Progenitor cell of endocrine pancreas (in vitro differentiated cells): ENCODE measurements around the gene SLC9A8. TPM values are rescaled to one million over a fixed set of nuclear protein-coding genes. Genes with fewer than 3 reads are reported as not detected.
A peak's percentile ranks its signal among the peaks of the same experiment; 100 is the strongest.

Experiments used
- DNase-seq: peaks from one replicate; pipeline ENCODE4 v3.0.0; 2021; ENCODE audit warnings: low spot score; ENCODE audit not compliant: unreplicated experiment
- H3K27ac Mint-ChIP-seq: 2 replicates; pipeline ENCODE4 v1.8.0; 2021; ENCODE audit warnings: mild to moderate bottlenecking, moderate library complexity, mixed read lengths
- H3K27me3 Mint-ChIP-seq: 2 replicates; pipeline ENCODE4 v1.8.0; 2021; ENCODE audit warnings: mixed read lengths
- H3K36me3 Mint-ChIP-seq: 2 replicates; pipeline ENCODE4 v1.8.0; 2022; ENCODE audit warnings: mixed read lengths; ENCODE audit not compliant: insufficient read depth
- H3K4me1 Mint-ChIP-seq: 2 replicates; pipeline ENCODE4 v1.8.0; 2021; ENCODE audit warnings: low read depth, mixed read lengths
- H3K4me3 Mint-ChIP-seq: 2 replicates; pipeline ENCODE4 v1.8.0; 2021; ENCODE audit warnings: low read depth, mild to moderate bottlenecking, moderate library complexity, mixed read lengths
- H3K9me3 Mint-ChIP-seq: 2 replicates; pipeline ENCODE4 v1.8.0; 2021; ENCODE audit warnings: low read depth, mixed read lengths
- total RNA-seq: library from RNA; stranded (reverse); gene quantifications from 2 replicates; pipeline ENCODE4 v1.2.1, GENCODE V29; 2021
- TF ChIP-seq, protein P1 (sequence below): fragments of 200-600 bp; sonication (generic); IDR thresholded peaks from one replicate; pipeline ENCODE4 v1.5.0; 2021; ENCODE audit warnings: antibody characterized with exemption, mild to moderate bottlenecking; ENCODE audit not compliant: unreplicated experiment

SLC9A8 gene
- total RNA-seq, 1 donor from 2014 or later, result 11.4 TPM

DNA sequence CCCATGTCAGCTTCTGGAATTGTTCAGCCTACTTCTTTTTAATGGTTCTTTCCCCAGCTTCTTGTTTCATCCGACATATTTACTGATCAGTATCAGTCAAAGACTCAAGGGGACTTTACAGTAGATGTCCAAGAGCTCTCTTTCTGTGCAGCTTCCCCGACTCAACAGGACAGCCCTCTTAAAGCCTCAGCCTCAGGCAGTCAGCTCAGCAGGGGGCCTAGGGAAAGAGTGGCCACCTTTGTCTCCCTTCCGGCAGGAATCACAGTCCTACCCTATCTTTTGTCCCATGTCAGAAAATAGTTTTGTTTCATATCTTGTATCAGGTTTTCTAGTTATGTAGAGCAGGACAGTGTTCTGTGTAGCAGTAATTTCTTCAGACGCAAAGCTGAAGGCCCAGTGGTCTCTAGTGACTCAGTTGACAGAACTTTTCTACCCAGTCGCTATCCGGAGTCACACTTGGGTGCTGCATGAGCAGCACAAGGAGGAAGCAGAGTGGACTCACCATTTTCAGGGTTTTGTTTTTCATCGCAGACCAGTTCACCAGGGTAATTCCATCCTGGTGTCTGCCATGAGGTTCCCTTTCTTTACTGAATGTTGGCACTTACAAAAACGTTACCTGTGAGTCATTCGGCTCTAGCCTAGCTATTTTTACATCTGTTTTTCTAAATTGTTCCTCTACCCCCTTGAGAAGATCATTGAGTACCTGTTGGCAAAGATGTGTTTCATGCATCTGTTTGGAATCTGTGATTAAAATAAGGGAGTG, 55.0 kb downstream of the SLC9A8 start:
- H3K4me1 Mint-ChIP-seq, result no peaks in the 10 kb centered on the region
- TF ChIP-seq, protein P1, sequence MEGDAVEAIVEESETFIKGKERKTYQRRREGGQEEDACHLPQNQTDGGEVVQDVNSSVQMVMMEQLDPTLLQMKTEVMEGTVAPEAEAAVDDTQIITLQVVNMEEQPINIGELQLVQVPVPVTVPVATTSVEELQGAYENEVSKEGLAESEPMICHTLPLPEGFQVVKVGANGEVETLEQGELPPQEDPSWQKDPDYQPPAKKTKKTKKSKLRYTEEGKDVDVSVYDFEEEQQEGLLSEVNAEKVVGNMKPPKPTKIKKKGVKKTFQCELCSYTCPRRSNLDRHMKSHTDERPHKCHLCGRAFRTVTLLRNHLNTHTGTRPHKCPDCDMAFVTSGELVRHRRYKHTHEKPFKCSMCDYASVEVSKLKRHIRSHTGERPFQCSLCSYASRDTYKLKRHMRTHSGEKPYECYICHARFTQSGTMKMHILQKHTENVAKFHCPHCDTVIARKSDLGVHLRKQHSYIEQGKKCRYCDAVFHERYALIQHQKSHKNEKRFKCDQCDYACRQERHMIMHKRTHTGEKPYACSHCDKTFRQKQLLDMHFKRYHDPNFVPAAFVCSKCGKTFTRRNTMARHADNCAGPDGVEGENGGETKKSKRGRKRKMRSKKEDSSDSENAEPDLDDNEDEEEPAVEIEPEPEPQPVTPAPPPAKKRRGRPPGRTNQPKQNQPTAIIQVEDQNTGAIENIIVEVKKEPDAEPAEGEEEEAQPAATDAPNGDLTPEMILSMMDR, result no peak
- no peaks in the 10 kb centered on the region for H3K27me3 Mint-ChIP-seq
- no peak overlapping the region for H3K4me3 Mint-ChIP-seq
- peak overlapping the region; percentile 76 for H3K27ac Mint-ChIP-seq
- no peaks in the 10 kb centered on the region for H3K9me3 Mint-ChIP-seq
- peaks cover 7% of the 10 kb centered on the region for H3K36me3 Mint-ChIP-seq
- no peak for DNase-seq

DNA sequence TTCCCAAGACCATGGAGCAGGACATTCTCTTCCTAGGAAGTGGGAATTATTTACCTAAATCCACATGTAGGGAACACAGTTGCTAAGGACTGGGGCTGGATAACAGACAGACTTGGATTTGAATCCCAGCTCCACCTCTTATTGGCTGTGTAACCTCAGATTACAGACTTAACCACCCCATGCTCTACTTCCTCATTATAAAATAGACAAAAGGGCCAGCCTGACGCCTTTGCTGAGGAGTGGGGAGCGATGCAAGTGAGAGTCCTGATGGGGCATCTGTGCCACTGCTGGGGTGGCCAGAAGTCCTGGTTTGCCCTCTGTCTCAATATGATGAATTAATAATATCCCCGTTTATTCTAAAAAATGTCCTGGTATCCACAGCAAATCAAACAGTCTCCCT, 55.9 kb downstream of the SLC9A8 start:
- Mint-ChIP-seq H3K4me3 (no peak overlapping the region), H3K9me3 (no peaks in the 10 kb centered on the region), H3K27ac (no peak overlapping the region), H3K4me1 (no peaks in the 10 kb centered on the region), H3K36me3 (peaks cover 9% of the 10 kb centered on the region), H3K27me3 (no peaks in the 10 kb centered on the region)
- DNase-seq, result no peak
- TF ChIP-seq, protein P1, result no peak

DNA sequence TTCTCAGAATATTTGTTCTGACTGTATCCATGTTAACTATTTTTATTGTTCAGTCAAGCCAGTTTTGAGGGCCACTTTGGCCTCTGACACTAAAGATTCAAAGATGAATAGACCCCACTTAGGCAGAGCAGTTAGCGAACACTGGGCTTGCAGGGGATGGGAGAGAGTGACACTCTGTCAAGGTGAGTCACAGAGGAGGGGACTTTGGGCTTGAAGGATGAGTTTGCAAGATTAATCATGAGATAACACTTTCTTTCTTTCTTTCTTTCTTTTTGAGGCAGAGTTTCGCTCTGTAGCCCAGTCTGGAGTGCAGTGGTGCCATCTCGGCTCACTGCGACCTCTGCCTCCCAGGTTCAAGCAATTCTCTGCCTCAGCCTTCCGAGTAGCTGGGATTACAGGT, 56.3 kb downstream of the SLC9A8 start:
- Mint-ChIP-seq H3K36me3 (peaks cover 9% of the 10 kb centered on the region), H3K27me3 (no peaks in the 10 kb centered on the region), H3K4me1 (no peaks in the 10 kb centered on the region), H3K9me3 (no peaks in the 10 kb centered on the region), H3K4me3 (no peak overlapping the region), H3K27ac (no peak overlapping the region)
- no peak for DNase-seq
- TF ChIP-seq, protein P1, result no peak

DNA sequence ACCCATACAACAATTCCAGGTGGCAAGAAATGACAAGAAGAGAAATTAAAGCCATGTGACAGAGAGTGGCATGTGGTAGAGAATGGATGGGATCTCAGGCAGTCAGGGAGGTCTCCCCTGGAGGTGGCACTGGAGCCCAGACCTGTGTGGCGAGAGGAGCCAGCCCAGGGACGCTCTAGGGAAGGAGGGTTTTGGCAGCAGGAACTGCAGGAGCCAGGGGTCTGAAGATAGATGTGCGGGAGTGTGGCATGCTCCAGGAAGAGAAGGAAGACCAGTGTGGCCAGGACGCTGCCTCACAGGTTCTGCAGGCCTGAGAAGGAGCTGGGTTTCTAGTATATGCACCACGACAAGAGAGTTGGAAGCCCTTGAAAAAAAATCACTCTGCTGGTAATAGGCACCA, 57.6 kb downstream of the SLC9A8 start:
- Mint-ChIP-seq H3K4me3 (no peak overlapping the region), H3K27ac (no peak overlapping the region), H3K9me3 (no peaks in the 10 kb centered on the region), H3K4me1 (no peaks in the 10 kb centered on the region), H3K27me3 (no peaks in the 10 kb centered on the region), H3K36me3 (peaks cover 5% of the 10 kb centered on the region)
- no peak for DNase-seq
- TF ChIP-seq, protein P1, result no peak

DNA sequence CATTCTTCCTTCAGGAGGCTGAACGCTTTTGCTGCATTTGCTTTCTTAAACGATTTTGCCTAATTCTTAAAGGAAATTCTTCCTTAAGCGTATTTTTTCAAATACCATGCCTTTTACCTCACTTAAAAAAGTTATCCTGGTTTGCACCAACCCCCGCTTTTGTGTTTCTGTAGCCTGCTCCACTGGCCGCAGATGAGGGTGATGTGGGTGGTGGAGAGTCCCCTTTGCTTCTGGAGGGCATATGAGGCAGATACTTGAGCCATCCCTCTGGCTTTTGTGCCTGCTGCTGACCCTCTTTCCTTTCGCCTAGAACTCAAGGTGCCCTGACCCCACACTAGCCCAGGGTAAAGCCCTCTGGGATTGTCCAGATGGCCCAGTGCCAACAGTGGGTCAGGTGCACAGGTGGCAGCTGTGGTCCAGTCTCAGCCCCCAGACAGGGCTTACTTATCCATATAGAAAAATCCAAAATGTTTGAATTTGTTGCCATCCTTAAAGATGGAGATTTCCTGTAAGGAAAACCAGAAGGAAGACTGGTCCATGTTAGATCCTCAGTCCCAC, 58.8 kb downstream of the SLC9A8 start:
- no peaks in the 10 kb centered on the region for H3K27me3 Mint-ChIP-seq
- TF ChIP-seq, protein P1, result no peak
- H3K4me3 Mint-ChIP-seq, result no peak overlapping the region
- H3K27ac Mint-ChIP-seq, result no peak overlapping the region
- peaks cover 5% of the 10 kb centered on the region for H3K36me3 Mint-ChIP-seq
- H3K4me1 Mint-ChIP-seq, result no peaks in the 10 kb centered on the region
- no peaks in the 10 kb centered on the region for H3K9me3 Mint-ChIP-seq
- no peak for DNase-seq
